EL (cell line): ENCODE results near the gene EXOC6B.

Experiments
- DNase-seq: peaks from one replicate; pipeline ENCODE4 v3.0.0-alpha.2; 2016

EXOC6B gene

GRCh38 chr2:72785517-72785916 lies 40.3 kb downstream of the EXOC6B start:
- DNase-seq = no peak

- no peak for DNase-seq
These were observed 43.3 kb downstream of the EXOC6B start for GRCh38 chr2:72782520-72782919.

GRCh38 chr2:72781480-72781879 lies 44.4 kb downstream of the EXOC6B start:
- peak; percentile 12 for DNase-seq

DNA sequence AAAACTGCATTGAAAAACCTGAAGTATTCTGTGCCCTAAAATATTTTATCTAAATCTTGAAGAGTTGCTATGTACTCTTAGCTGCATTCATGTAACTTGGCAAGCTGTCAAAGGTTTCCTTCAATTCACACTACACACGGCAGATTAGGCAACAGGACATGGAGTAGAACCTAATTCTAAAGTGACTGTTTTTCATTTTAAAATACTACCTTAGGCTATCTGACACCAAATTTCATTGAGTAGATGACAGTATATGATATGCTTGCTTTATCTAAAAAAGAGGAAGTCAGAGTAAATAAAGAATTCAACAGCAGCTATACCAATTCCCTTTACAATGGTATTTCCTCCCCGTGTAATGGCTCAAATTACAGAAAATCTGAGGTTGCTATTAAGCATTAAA lies 45.4 kb downstream of the EXOC6B start:
- peak; percentile 18 for DNase-seq

DNA sequence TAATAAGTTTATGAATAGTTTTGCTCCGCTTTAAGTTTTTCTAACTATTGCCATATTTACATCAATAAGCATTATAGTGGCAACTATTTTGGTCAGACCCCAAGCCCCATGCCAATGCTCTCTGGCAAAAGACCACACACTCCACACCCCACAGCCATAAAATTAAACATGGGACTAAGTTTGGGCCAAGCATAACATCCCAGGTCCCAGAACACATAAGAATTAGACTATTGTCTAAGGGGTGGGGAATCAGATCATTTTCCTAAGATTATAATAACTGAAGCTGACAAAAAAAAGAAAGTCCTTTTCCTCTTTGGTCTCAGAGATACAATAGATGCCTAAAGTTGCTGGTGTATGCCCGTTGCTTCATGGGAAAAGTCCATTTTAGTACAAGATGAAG lies 46.3 kb downstream of the EXOC6B start:
- DNase-seq = no peak

DNA sequence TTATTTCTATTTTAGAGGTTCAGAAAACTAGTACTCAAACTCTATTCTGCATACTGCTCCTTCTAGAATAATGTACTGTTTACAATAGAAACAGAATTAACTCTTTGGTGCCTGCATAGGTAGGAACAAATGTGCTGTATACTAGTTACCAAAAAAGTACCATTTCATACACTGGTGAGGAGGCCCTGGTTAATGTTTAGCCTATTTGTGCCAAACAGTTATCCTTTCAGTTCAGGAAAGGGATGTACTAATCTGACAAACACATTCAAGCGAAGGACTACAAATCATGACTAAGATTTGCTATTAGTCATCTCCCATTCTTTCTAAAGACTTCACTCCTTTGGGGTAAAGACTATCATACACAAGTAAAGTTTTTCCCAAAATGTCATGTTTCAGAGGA lies 47.4 kb downstream of the EXOC6B start:
- DNase-seq = peak; percentile 48

- peak; percentile 66 for DNase-seq
These were observed 54.9 kb downstream of the EXOC6B start for GRCh38 chr2:72770879-72771461.

DNA sequence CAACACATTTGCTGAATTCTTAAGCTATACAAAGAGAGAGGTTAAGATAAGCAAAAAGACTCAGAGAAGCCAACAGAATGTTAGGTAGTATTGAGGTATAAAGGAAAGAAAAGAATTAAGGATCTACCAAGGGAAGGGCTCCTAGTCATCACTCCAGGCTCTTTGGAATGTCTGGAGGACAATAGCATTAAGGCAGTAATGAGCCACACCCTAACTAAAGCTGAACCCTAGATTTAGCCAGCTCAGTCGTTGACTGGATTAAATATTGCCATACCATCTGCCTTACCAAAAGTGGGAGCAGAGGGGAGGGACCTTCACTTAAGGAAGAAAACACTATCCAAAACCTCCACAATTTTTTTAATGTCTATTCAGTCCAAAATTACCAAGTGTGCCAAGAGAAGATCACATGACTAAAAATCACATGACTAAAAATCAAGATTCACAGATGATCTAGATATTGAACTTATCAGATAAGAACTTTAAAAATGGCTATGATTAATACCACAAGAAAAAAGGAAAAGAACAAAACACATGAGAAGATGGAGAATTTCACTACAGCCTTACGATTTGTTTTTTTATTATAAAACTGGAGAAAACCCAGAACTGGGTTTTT lies 59.7 kb downstream of the EXOC6B start:
- no peak for DNase-seq

- no peak for DNase-seq
These were observed 63.6 kb downstream of the EXOC6B start for GRCh38 chr2:72762276-72762675.

- no peak for DNase-seq
These were observed 66.1 kb downstream of the EXOC6B start for GRCh38 chr2:72759755-72760154.

DNA sequence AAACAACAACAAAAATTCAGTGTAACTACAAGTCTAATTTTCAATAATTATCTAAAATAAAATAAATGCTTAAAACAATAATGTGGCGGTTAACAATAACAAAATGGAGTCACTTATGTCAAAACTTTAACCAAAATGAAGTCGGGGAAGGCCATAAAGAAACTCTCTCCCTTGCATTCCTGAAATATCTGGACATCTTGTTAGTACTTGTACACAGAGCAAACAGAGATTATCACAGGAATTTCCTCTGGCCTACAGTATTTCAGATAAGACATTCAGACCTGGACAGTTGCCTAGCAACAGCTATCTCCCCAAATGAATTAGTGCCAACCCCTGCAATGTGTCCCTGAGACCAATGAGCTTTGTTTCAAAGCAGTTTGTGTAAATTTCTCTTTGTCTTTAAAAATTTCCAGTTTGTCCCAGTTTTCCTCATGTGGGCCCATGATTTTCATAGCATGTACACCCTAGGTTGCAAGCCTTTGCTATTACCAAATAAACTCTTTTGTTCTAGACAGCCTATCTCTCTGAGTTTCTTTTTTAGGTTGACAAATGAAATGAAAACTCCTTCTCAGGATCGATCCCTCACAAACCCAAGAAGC lies 68.6 kb downstream of the EXOC6B start:
- peak; percentile 30 for DNase-seq

DNA sequence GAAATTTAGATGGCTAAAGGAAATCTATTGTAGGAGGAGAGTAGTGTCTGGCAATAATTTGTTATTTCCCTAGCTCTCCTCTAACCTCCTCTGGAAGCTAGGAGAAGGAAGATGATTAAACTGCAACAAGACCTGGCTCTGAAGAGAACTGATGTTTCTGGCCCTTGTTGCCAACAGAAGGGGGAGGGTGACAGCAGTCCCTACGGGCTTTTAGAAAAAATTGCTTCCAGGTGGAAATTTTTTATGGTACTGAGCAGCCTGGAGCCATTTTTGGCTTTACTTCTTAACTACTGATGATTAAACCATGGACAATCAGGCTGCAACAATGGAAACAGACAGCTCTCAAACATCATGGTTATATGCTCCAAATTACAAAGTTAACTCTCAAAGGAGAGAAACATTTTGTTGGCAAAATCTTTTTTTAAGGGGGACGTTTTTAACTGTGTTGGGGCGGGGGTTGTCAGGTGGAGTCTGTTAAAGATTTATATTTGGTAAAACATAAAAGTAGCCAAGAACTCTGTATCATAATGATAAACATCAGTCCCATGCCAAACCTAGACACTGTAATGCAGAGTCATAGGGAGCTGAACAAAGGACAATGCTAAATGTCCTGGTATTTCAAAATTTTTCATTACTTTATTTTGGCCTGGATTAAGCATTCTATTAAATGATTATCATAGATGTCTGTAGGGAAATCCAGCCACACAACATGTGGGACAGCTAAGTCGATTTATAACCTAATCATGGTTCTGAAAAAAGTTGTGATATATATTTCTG lies 70.0 kb downstream of the EXOC6B start:
- no peak for DNase-seq

GRCh38 chr2:72754628-72755320 lies 71.1 kb downstream of the EXOC6B start:
- no peak for DNase-seq

DNA sequence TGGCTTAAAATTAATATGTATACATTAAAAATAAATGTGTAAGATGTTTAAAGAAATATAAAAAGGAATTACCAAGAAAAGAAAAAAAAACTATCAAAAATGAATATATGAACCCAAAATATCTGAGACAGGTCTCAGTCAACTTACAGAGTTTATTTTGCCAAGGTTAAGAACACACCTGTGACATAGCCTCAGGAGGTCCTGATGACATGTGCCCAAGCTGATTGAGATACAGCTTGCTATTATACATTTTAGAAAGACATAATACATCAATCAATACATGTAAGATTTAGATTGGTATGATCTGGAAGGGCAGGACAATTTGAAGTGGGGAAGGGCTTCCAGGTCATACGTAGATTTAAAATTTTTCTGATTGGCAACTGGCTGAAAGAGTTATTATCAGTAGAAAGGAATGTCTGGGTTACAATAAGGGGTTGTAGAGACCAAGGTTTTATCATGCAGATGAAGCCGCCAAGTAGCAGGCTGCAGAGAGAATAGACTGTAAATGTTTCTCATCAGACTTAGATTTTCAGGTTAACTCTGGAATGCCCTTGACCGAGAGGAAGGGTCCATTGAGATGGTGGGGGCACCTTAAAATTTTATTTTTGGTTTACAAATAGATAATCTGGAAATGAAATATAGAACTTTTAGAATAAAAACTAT lies 74.7 kb downstream of the EXOC6B start:
- no peak for DNase-seq

- DNase-seq = no peak
These were observed 75.4 kb downstream of the EXOC6B start for GRCh38 chr2:72750466-72750865.

GRCh38 chr2:72747344-72747743 lies 78.5 kb downstream of the EXOC6B start:
- DNase-seq = no peak

DNA sequence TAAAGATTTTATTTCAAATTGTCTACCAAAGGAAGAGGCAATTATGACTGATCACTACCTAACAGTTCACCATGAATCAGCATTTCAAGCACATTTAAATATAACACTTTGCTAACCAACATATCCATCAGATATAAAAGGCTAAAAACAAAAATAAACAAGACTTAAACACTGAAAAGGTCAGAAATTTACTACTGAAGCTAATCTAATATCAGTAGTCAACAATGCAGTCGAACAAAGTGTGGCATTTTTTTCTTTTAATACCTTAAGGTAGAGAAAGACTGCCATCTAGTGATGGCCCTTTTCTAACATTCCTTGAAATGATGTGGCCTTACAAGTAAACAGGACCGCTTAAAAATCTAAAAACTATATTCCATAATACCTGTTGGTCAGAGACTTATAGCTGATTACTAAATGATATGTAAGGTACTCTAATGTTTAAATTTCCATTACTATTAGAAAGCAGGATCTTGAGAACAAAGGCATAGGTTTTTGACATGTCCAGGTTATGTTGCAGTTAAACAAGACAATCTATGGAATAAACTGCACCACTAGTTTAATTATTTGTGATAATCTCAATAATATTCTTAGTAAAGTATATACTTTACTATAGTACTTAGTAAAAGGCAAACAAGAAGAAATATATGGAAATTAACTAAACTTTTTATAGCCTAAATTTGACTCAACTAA lies 80.0 kb downstream of the EXOC6B start:
- peak; percentile 64 for DNase-seq

DNA sequence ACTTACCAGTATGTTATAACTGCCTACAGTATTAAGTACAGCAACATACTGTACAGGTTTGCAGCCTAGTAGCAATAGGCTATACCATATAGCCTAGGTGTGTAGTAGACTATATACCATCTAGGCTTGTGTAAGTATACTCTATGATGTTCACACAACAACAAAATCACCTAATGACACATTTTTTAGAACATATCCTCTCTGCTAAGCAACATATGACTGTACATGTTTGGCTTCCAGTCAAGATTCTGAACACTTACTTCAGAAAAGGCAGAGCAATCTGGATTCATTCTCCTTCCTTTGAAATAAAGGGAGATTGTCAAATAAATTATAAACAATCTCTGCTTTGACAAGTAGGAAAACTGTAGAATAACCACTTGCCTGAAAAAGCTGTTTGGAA lies 81.8 kb downstream of the EXOC6B start:
- peak; percentile 8 for DNase-seq

DNA sequence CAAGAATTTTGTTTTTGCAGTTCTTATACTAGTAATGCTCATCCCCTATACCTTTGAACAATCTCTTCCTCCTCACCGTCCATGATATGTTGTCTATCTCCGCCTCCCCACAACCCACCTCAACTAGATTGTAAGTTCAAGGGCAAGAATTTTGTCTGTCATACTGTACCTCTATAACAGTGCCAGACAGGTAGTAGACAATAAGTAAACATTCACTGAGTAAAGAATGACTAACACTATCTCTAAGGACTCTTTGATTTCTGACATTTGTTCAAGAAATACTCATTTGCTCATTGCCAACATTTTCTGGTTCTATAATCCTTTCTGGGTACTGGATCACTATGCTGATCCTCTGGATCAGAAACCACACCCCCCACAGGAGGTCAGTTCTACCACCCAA lies 82.4 kb downstream of the EXOC6B start:
- no peak for DNase-seq

DNA sequence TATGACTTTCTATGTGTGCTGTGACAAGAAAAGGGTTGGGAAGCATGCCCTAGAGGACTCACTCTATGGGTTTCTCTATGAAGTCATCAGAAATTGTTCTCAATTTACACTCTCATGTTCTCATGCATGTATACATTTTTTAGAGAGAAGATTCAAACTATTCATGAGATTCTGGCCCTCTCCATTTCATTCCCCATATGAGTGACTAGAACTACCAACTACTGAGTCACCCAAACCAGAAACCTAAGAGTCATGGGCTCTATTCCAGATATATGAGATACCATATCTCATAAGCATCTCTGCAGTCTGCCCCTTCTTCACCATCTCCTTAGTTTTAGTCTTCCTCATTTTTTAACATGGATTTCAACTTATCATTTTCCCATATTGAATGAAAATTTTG lies 87.7 kb downstream of the EXOC6B start:
- peak; percentile 17 for DNase-seq

DNA sequence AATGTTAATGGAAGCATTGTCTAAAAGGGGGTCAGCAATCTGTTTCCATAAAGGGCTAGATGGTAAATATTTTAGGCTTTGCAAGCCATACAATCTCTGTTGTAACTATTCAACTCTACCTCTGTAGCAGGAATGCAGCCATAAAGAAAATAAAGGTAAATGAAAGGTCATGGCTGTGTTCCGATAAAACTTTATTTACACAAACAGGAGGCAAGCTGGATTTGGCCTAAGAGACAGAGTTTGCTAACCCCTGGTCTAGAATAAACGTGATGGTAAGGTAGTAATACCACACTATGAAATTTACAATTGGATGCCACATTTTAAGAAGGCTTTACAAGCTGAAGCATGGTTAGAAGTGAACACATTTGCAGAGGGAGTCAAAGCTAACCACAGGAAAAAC lies 91.4 kb downstream of the EXOC6B start:
- DNase-seq = no peak

DNA sequence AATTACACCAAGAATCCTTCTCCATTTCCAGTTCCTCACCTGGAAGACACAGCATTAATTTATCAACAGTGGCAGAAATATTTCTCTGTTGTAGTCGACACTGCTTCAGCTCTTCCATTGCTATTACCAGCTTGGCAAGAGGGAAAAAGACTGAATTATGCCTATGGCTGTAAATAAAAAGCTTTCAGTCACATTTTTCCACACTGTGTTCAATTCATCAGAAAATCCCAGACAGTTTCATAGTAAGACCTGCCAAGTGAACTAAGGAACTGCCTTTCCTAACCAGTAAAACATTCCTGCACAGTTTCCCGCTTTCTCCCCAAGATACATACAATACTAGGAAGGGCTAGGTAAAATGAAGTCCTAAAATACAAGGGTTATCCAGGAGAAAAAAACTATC lies 94.7 kb downstream of the EXOC6B start:
- DNase-seq = no peak
